CMK (cell line): Measurements from ENCODE around the gene CTNNAL1.

Experiments
- DNase-seq: peaks from one replicate; pipeline ENCODE4 v3.0.0-alpha.2; 2010; ENCODE audit warnings: low read depth

CTNNAL1 gene

GRCh38 chr9:109026306-109026705 lies 13.0 kb upstream of the CTNNAL1 start:
- no peak for DNase-seq

GRCh38 chr9:109022873-109023272 lies 9.6 kb upstream of the CTNNAL1 start:
- DNase-seq = no peak

- no peak for DNase-seq
Measured at GRCh38 chr9:109020581-109021511, 7.5 kb upstream of the CTNNAL1 start.

- no peak for DNase-seq
Measured at GRCh38 chr9:109020113-109020512, 6.8 kb upstream of the CTNNAL1 start.

GRCh38 chr9:109019420-109019819 lies 6.1 kb upstream of the CTNNAL1 start:
- DNase-seq = no peak

- no peak for DNase-seq
Measured at GRCh38 chr9:109017493-109017892, 4.2 kb upstream of the CTNNAL1 start.

- no peak for DNase-seq
Measured at GRCh38 chr9:109017061-109017460, 3.8 kb upstream of the CTNNAL1 start.

- no peak for DNase-seq
Measured at GRCh38 chr9:109016132-109016531, 2.8 kb upstream of the CTNNAL1 start.

- DNase-seq = no peak
Measured at GRCh38 chr9:109014608-109015280, 1.4 kb upstream of the CTNNAL1 start.

- no peak for DNase-seq
Measured at GRCh38 chr9:109013679-109014607, 644 bp upstream of the CTNNAL1 start.

- DNase-seq = no peak
Measured at GRCh38 chr9:109012009-109012875, 1.1 kb downstream of the CTNNAL1 start.

GRCh38 chr9:109011231-109011671 lies 2.0 kb downstream of the CTNNAL1 start:
- DNase-seq = no peak

- no peak for DNase-seq
Measured at GRCh38 chr9:109010746-109011145, 2.6 kb downstream of the CTNNAL1 start.

GRCh38 chr9:109005678-109006077 lies 7.6 kb downstream of the CTNNAL1 start:
- DNase-seq = no peak

- no peak for DNase-seq
Measured at GRCh38 chr9:109003116-109003515, 10.2 kb downstream of the CTNNAL1 start.

- DNase-seq = no peak
Measured at GRCh38 chr9:109002141-109002540, 11.2 kb downstream of the CTNNAL1 start.

- DNase-seq = no peak
Measured at GRCh38 chr9:109001275-109001676, 12.0 kb downstream of the CTNNAL1 start.

- no peak for DNase-seq
Measured at GRCh38 chr9:108997112-108997511, 16.2 kb downstream of the CTNNAL1 start.

- no peak for DNase-seq
Measured at GRCh38 chr9:108996643-108997042, 16.7 kb downstream of the CTNNAL1 start.

GRCh38 chr9:108994695-108995094 lies 18.6 kb downstream of the CTNNAL1 start:
- no peak for DNase-seq

GRCh38 chr9:108991479-108991878 lies 21.8 kb downstream of the CTNNAL1 start:
- DNase-seq = no peak
